Measurements from ENCODE around the gene ATXN7L2. TPM values are rescaled to one million over a fixed set of nuclear protein-coding genes. Genes with fewer than 3 reads are reported as not detected.

ATXN7L2 gene
- total and polyA plus RNA-seq, 3 experiments from 2014 or later = 8.7 to 15.3 (median 14.6) TPM

DNA sequence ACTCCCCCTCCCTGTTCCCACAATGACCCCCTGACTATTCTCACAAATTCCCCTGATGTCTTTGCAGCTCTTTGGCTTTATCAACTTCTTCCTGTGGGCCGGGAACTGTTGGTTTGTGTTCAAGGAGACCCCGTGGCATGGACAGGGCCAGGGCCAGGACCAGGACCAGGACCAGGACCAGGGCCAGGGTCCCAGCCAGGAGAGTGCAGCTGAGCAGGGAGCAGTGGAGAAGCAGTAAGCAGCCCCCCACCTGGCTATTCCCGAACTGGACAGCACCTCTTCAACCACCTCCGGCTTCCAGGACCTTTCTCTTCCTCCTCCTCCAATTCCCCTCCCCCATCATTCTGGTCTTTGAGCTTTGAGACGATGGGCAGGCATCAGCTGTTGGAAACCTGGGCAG lies 4.4 kb upstream of the ATXN7L2 start:
- ChIA-PET POLR2A (no interaction called here), CTCF (interaction anchor here (1.0 to 2.5 kb wide), 3 partner anchors 11 to 53 kb away, joined by 4 to 21 read pairs (median 8); partner anchors contain the start of gene CYB561D1)
- Mint-ChIP-seq H3K27ac (no peak overlapping the region), H3K4me3 (peak overlapping the region in 1 of 7 donors; percentile 22), H3K27me3 (peaks cover 15 to 47% of the 10 kb centered on the region in 2 donors), H3K4me1 (peaks cover 10 to 22% (median 20%) of the 10 kb centered on the region in 3 donors), H3K36me3 (peaks cover 0 to 6% (median 0%) of the 10 kb centered on the region in 3 donors), H3K9me3 (no peaks in the 10 kb centered on the region)
- Histone ChIP-seq H3K36me3 (ENCODE audit: insufficient read depth, low read length) (no peaks in the 10 kb centered on the region), H3K4me3 (ENCODE audit: low read length) (no peak overlapping the region), H3K9me3 (ENCODE audit: low read length) (no peaks in the 10 kb centered on the region), H3K27me3 (ENCODE audit: insufficient read depth, low read length, poor library complexity, severe bottlenecking) (no peaks in the 10 kb centered on the region), H3K4me1 (ENCODE audit: insufficient read depth, low read length) (peaks cover 13% of the 10 kb centered on the region), H3K27ac (ENCODE audit: low read depth, low read length) (no peak overlapping the region)
- no peak for DNase-seq

DNA sequence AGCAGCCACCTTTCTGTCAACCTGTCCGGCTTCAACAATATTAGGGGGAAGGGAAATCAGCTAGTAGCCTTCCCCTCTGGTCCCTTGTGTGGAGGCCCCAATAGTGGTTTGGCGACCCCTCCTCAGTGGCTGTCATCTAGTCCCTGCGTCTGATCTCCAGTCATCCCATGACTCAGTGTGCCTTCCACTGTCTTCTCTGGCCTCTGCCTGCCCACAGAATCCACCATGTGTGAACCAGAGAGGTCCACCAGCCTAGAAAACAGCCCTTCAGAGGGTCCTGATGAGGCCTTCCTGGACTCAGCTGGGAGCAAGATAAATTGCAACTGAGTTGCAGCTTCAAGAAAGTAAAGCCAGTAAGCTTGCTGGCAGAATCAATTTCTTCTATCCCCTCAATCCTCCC lies 3.8 kb upstream of the ATXN7L2 start:
- CTCF ChIA-PET = interaction anchor here (1.0 to 2.5 kb wide), 3 partner anchors 11 to 52 kb away, joined by 4 to 21 read pairs (median 8); partner anchors contain the start of gene CYB561D1
- H3K4me1 Mint-ChIP-seq = peaks cover 16 to 28% (median 26%) of the 10 kb centered on the region in 3 donors
- peaks cover 0 to 6% (median 0%) of the 10 kb centered on the region in 3 donors for H3K36me3 Mint-ChIP-seq
- Histone ChIP-seq H3K4me3 (ENCODE audit: low read length) (no peak overlapping the region), H3K4me1 (ENCODE audit: insufficient read depth, low read length) (peaks cover 19% of the 10 kb centered on the region), H3K27me3 (ENCODE audit: insufficient read depth, low read length, poor library complexity, severe bottlenecking) (no peaks in the 10 kb centered on the region), H3K9me3 (ENCODE audit: low read length) (no peaks in the 10 kb centered on the region), H3K36me3 (ENCODE audit: insufficient read depth, low read length) (no peaks in the 10 kb centered on the region), H3K27ac (ENCODE audit: low read depth, low read length) (no peak overlapping the region)
- peaks cover 15 to 42% of the 10 kb centered on the region in 2 donors for H3K27me3 Mint-ChIP-seq
- H3K4me3 Mint-ChIP-seq = no peak overlapping the region
- no peaks in the 10 kb centered on the region for H3K9me3 Mint-ChIP-seq
- no peak for DNase-seq
- POLR2A ChIA-PET = no interaction called here
- H3K27ac Mint-ChIP-seq = no peak overlapping the region

- peak overlapping the region in 1 of 7 donors; percentile 98 for H3K4me3 Mint-ChIP-seq
- no peak for DNase-seq
- H3K4me3 ChIP-seq (ENCODE audit: low read length) = no peak overlapping the region
- CTCF ChIA-PET = interaction anchor here (2.6 to 32.5 kb wide), 4 partner anchors 11 to 55 kb away, joined by 12 to 1339 read pairs (median 29); partner anchors contain the start of genes CYB561D1, GPR61 and PSMA5
- H3K9me3 ChIP-seq (ENCODE audit: low read length) = no peaks in the 10 kb centered on the region
- no peaks in the 10 kb centered on the region for H3K9me3 Mint-ChIP-seq
- H3K36me3 Mint-ChIP-seq = peaks cover 0 to 12% (median 1%) of the 10 kb centered on the region in 3 donors
- peaks cover 23% of the 10 kb centered on the region for H3K4me1 ChIP-seq (ENCODE audit: insufficient read depth, low read length)
- H3K27me3 Mint-ChIP-seq = peaks cover 7 to 26% of the 10 kb centered on the region in 2 donors
- POLR2A ChIA-PET = no interaction called here
- H3K4me1 Mint-ChIP-seq = peaks cover 19 to 42% (median 33%) of the 10 kb centered on the region in 3 donors
- H3K27me3 ChIP-seq (ENCODE audit: insufficient read depth, low read length, poor library complexity, severe bottlenecking) = no peaks in the 10 kb centered on the region
- H3K27ac Mint-ChIP-seq = peak overlapping the region in 2 of 8 donors; percentile 18 to 39
- H3K36me3 ChIP-seq (ENCODE audit: insufficient read depth, low read length) = no peaks in the 10 kb centered on the region
- no peak overlapping the region for H3K27ac ChIP-seq (ENCODE audit: low read depth, low read length)
Measured at GRCh38 chr1:109481646-109482045, 2.1 kb upstream of the ATXN7L2 start.

DNA sequence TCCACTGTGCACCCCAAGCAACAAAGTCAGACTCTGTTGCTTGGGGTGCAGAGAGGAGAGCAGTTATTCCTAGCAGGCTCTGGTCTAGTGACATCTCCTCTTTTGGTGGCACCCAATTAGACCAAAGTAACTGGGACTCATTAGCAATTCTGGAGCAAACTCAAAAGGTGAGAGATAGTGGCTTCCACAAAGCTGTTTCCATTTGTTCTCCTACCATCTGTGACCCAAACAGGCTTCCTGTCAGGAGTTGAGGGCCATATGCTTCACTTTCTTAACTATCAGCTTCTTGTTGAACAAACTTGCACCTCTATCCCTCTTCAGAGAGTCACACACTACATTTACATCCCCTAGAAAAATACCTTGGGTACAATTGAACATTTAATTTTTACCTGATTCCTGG lies 1.5 kb upstream of the ATXN7L2 start:
- no peak for DNase-seq
- ChIA-PET POLR2A (no interaction called here), CTCF (interaction anchor here (0.8 to 32.5 kb wide), 6 partner anchors 11 to 382 kb away, joined by 3 to 1339 read pairs (median 17); partner anchors contain the start of genes CYB561D1, GPR61 and PSMA5)
- H3K9me3 Mint-ChIP-seq = no peaks in the 10 kb centered on the region
- peaks cover 0 to 13% (median 1%) of the 10 kb centered on the region in 3 donors for H3K36me3 Mint-ChIP-seq
- H3K27ac Mint-ChIP-seq = peak overlapping the region in 5 of 8 donors; percentile 18 to 68 (median 47)
- Histone ChIP-seq H3K27me3 (ENCODE audit: insufficient read depth, low read length, poor library complexity, severe bottlenecking) (no peaks in the 10 kb centered on the region), H3K4me1 (ENCODE audit: insufficient read depth, low read length) (peaks cover 23% of the 10 kb centered on the region), H3K9me3 (ENCODE audit: low read length) (no peaks in the 10 kb centered on the region), H3K36me3 (ENCODE audit: insufficient read depth, low read length) (no peaks in the 10 kb centered on the region), H3K4me3 (ENCODE audit: low read length) (no peak overlapping the region), H3K27ac (ENCODE audit: low read depth, low read length) (no peak overlapping the region)
- H3K27me3 Mint-ChIP-seq = peaks cover 5 to 21% of the 10 kb centered on the region in 2 donors
- peak overlapping the region in 6 of 7 donors; percentile 85 to 99 (median 94) for H3K4me3 Mint-ChIP-seq
- H3K4me1 Mint-ChIP-seq = peaks cover 19 to 42% (median 33%) of the 10 kb centered on the region in 3 donors

GRCh38 chr1:109482791-109483671 lies 674 bp upstream of the ATXN7L2 start:
- H3K27ac ChIP-seq (ENCODE audit: low read depth, low read length) = no peak overlapping the region

DNA sequence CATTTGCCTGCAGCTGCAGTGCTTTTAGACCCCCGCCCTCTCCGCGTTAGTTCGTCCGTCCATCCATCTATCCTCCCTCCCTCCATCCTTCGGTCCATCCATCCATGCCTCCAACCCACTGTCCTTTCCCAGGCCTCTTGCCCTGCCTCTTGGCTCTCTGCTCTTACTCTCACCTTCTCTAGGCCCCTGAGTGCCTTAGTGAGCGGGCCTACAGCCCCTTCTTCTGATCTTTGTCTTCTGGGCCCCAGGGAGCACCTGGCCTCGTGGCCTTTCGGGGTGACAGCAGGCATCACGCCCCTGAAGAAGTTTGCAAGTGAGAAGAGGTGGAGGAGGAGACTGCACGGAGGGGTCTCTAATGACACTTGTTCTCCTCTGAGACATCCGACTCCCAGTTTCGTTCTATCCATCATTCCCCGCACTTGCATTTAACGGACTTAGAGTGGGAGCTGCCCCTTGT lies 842 bp downstream of the ATXN7L2 start:
- POLR2A ChIA-PET = interaction anchor here (0.5 to 1.6 kb wide), 13 partner anchors 10 to 550 kb away, joined by 3 to 16 read pairs (median 5); partner anchors contain the start of genes AHCYL1, CYB561D1, GNAI3 and PSMA5
- Histone ChIP-seq H3K36me3 (ENCODE audit: insufficient read depth, low read length) (peaks cover 5% of the 10 kb centered on the region), H3K4me3 (ENCODE audit: low read length) (peak overlapping the region; percentile 78), H3K4me1 (ENCODE audit: insufficient read depth, low read length) (peaks cover 23% of the 10 kb centered on the region), H3K9me3 (ENCODE audit: low read length) (no peaks in the 10 kb centered on the region), H3K27ac (ENCODE audit: low read depth, low read length) (peak overlapping the region; percentile 79), H3K27me3 (ENCODE audit: insufficient read depth, low read length, poor library complexity, severe bottlenecking) (no peaks in the 10 kb centered on the region)
- Mint-ChIP-seq H3K27me3 (peaks cover 1 to 2% of the 10 kb centered on the region in 2 donors), H3K4me1 (peaks cover 19 to 39% (median 33%) of the 10 kb centered on the region in 3 donors), H3K36me3 (peaks cover 0 to 35% (median 4%) of the 10 kb centered on the region in 3 donors), H3K4me3 (peak overlapping the region; percentile 85 to 99 (median 94)), H3K27ac (peak overlapping the region; percentile 73 to 95 (median 87)), H3K9me3 (no peaks in the 10 kb centered on the region)
- CTCF ChIA-PET = interaction anchor here (1.0 to 32.5 kb wide), 7 partner anchors 8 to 550 kb away, joined by 3 to 1339 read pairs (median 12); partner anchors contain the start of genes CYB561D1, GPR61, PSMA5 and STRIP1
- DNase-seq = no peak

More at GRCh38 chr1:109482791-109483671, 674 bp upstream of the ATXN7L2 start:
- Histone ChIP-seq H3K9me3 (ENCODE audit: low read length) (no peaks in the 10 kb centered on the region), H3K36me3 (ENCODE audit: insufficient read depth, low read length) (no peaks in the 10 kb centered on the region), H3K4me1 (ENCODE audit: insufficient read depth, low read length) (peaks cover 23% of the 10 kb centered on the region), H3K27me3 (ENCODE audit: insufficient read depth, low read length, poor library complexity, severe bottlenecking) (no peaks in the 10 kb centered on the region), H3K4me3 (ENCODE audit: low read length) (peak overlapping the region; percentile 96)
- POLR2A ChIA-PET = interaction anchor here (0.6 to 1.6 kb wide), 10 partner anchors 11 to 791 kb away, joined by 3 to 16 read pairs (median 5); partner anchors contain the start of genes AHCYL1, AMIGO1, CYB561D1 and GNAI3
- H3K4me1 Mint-ChIP-seq = peaks cover 19 to 42% (median 33%) of the 10 kb centered on the region in 3 donors
- H3K4me3 Mint-ChIP-seq = peak overlapping the region; percentile 85 to 99 (median 94)
- peak overlapping the region; percentile 73 to 98 (median 94) for H3K27ac Mint-ChIP-seq
- peaks cover 0 to 21% (median 1%) of the 10 kb centered on the region in 3 donors for H3K36me3 Mint-ChIP-seq
- CTCF ChIA-PET = interaction anchor here (0.8 to 32.5 kb wide), 15 partner anchors 10 to 551 kb away, joined by 3 to 1339 read pairs (median 4); partner anchors contain the start of genes CYB561D1, GPR61, PSMA5 and STRIP1
- H3K27me3 Mint-ChIP-seq = peaks cover 3 to 16% of the 10 kb centered on the region in 2 donors
- peak in 3 of 5 donors; percentile 31 to 81 (median 43) for DNase-seq
- no peaks in the 10 kb centered on the region for H3K9me3 Mint-ChIP-seq

DNA sequence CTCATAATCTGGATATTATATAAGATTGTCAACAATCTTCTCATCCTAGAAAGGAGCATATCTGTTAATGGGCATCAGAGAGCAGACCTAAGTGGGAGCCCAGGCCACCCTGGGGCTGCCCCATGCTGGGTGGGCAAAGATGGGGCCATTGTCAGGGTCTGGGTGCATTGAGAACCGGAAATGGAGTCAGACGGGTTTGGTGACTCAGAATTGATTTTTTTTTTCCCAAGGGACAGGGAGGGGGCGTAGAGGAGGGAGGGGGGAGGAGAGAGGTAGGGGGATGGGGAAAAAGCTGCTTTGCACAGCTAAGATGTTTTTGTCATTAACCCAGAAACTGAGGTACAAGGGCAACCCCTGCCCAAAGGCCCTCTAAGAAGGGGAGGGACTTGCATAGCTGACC lies 1.3 kb downstream of the ATXN7L2 start:
- Mint-ChIP-seq H3K9me3 (no peaks in the 10 kb centered on the region), H3K27ac (peak overlapping the region in 6 of 8 donors; percentile 9 to 89 (median 78)), H3K36me3 (peaks cover 0 to 35% (median 4%) of the 10 kb centered on the region in 3 donors), H3K4me3 (peak overlapping the region; percentile 85 to 99 (median 94)), H3K4me1 (peaks cover 19 to 39% (median 33%) of the 10 kb centered on the region in 3 donors), H3K27me3 (peaks cover 0 to 1% of the 10 kb centered on the region in 2 donors)
- peaks cover 23% of the 10 kb centered on the region for H3K4me1 ChIP-seq (ENCODE audit: insufficient read depth, low read length)
- ChIA-PET POLR2A (interaction anchor here (1.5 to 1.6 kb wide), 2 partner anchors 9 to 63 kb away, joined by 5 to 6 read pairs; partner anchors contain the start of genes CYB561D1 and GNAI3), CTCF (interaction anchor here (0.8 to 32.5 kb wide), 4 partner anchors 8 to 49 kb away, joined by 3 to 1339 read pairs (median 29); partner anchors contain the start of genes CYB561D1 and GPR61)
- peak overlapping the region; percentile 78 for H3K4me3 ChIP-seq (ENCODE audit: low read length)
- H3K27ac ChIP-seq (ENCODE audit: low read depth, low read length) = no peak overlapping the region
- no peaks in the 10 kb centered on the region for H3K27me3 ChIP-seq (ENCODE audit: insufficient read depth, low read length, poor library complexity, severe bottlenecking)
- H3K36me3 ChIP-seq (ENCODE audit: insufficient read depth, low read length) = peaks cover 5% of the 10 kb centered on the region
- H3K9me3 ChIP-seq (ENCODE audit: low read length) = no peaks in the 10 kb centered on the region
- DNase-seq = no peak
